CD4-positive, alpha-beta T cell treated with Interferon gamma for 1 hour (primary cell): Measurements from ENCODE around the gene ASB11.
A peak's percentile ranks its signal among the peaks of the same experiment; 100 is the strongest.
"Not testable (repeated sequence)": the region's sequence is repeated elsewhere in the genome, so short reads cannot be mapped to it uniquely, and the experiment has no call there.

Experiments
- DNase-seq: peaks from one replicate; pipeline ENCODE4 v3.0.0-alpha.2; 2020

Gene ASB11

GRCh38 chrX:15301924-15302323 is 13.5 kb downstream of the ASB11 start:
- DNase-seq, result peak; percentile 66

GRCh38 chrX:15299941-15300851 is 15.2 kb downstream of the ASB11 start:
- no peak for DNase-seq

GRCh38 chrX:15298780-15299179 is 16.7 kb downstream of the ASB11 start:
- DNase-seq, result no peak

DNA sequence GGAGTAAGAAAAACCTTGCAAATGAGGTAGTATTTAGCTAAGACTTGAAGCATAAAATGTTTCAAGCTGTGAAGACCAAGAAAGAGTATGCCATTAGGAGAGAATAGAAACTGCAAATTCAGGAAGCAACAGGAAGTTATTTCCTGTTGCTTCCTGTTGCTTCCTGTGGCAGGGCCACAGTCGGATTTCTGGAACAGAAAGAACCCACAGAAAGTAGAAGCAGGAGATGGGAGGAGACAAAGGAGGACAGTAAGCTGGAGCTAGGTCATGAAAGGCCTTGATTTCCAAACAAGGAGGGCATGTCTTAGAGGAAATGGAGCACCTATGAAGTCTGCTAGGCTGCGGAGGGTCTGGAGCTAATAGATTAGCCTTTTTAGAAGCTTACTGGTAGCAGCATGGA is 17.2 kb downstream of the ASB11 start:
- no peak for DNase-seq

- no peak for DNase-seq
These were observed 22.0 kb downstream of the ASB11 start for GRCh38 chrX:15293451-15293850.

DNA sequence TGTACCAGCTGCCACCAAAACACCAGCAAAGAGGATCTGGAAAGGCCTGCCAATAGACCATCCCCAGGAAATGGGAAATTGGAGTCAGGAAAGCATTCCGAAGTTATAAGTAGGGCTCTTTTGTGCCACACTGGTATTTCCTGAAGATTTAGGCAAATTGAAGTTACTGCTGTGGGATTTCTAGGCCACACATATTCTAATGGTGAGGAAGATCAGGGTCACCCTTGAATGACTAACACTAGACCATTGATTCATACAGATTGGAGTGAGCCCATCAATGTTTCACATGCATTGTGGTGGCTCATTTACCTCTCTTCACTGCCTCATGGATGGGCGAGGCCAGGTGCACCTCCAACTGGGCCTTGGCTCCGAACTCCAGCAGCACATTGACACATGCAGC is 22.6 kb downstream of the ASB11 start:
- no peak for DNase-seq

GRCh38 chrX:15277604-15278003 is 37.8 kb downstream of the ASB11 start:
- no peak for DNase-seq

DNA sequence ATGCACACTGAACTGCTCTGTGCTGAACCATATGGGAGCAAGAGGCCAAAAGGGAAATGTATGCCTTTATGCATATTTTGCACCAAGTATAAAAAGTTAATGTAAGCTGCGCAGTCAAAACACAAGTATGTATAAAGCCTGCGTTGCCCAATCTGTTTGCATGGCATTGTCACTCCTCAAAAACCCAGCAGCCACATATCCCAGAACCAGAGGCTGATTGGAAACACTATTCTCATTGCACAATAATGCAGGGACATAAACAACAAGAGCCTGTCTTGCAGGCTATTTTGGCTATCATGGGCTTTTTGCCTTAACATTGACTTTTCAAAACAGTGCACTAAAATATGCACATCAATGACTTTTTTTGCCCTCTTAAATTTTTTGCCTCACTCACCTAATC is 40.5 kb downstream of the ASB11 start:
- no peak for DNase-seq

GRCh38 chrX:15273275-15273674 is 42.2 kb downstream of the ASB11 start:
- not testable (repeated sequence) for DNase-seq

DNA sequence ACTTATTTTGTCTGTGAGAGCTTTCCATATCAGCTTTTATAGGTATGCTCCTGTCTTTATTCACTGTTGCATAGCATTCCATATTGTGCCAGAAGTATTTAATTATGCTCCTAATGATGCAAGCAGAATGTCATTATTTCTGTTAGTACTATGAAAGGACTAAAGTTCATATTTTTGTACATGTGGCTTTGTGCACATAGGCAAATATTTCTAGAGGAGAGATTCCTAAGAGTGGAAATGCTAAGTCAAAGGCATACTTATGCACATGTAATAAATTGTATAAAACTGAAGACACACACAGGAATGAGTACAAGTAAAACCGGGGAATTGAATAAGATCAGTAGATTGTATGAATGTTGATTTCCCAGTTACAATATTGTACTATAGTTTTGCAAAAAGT is 43.7 kb downstream of the ASB11 start:
- DNase-seq, result no peak

GRCh38 chrX:15269618-15270521 is 45.6 kb downstream of the ASB11 start, which contains the start of gene ASB9:
ASB9 (minus strand) TSS chrX:15270083; CDS start chrX:15269874, 209 bp downstream.
- DNase-seq, result peak; percentile 7

DNA sequence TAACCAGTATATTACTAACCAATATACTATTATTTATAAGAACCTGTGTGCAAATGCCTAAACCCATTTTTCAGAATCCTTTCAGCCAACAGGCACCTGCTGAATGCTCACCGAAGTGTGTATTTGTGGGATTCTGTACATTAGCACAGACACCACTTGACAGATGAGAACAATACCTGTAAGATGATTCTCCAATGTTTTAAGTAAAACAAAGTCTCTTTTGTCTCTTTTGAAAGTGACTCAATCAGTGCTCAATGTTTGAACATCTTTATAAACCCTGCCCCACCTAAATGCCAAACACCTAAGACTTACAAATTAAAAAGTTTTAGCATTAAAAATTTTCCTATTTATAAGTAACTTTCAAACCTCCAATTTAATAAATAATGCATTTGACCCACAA is 46.3 kb downstream of the ASB11 start:
- no peak for DNase-seq

DNA sequence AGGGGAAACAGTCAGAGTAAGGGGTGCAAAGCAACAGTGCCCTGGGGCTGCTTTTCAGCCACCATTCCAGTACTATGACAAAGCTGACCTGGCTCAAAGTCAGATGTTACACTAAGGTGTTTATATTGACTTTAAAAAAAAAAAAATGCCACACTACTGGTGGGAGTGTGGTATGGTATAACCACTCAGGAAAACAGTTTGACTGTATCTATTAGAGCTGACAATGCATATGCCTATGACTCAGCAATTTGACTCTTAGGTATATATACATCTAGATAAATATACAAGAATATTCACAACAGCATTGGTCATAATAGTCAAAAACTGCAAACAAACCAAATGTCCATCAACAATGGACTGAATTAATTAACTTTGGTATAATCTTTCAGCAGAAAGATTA is 60.6 kb downstream of the ASB11 start:
- no peak for DNase-seq

DNA sequence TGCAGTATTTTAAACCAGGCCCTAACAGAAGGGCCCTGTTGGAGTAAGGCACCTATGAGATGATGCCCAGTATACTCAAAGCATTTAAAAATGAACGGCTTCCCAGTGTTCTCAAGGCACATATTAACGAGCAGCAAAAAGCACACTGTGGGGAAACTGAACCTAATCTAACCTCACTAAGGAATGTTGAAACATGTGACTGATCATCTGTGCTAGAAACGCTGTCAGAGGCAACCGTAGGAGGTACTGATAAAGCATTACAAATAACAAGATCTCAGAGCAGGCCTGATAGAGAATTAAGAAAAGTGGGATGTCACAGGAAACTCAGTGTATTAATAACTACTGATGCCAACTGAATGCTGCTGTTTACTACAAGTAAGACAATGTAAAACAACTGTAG is 69.5 kb downstream of the ASB11 start:
- no peak for DNase-seq

GRCh38 chrX:15244421-15244820 is 71.0 kb downstream of the ASB11 start:
- DNase-seq, result no peak

GRCh38 chrX:15242899-15243555 is 72.4 kb downstream of the ASB11 start:
- no peak for DNase-seq

- DNase-seq, result no peak
These were observed 74.1 kb downstream of the ASB11 start for GRCh38 chrX:15241301-15241700.

DNA sequence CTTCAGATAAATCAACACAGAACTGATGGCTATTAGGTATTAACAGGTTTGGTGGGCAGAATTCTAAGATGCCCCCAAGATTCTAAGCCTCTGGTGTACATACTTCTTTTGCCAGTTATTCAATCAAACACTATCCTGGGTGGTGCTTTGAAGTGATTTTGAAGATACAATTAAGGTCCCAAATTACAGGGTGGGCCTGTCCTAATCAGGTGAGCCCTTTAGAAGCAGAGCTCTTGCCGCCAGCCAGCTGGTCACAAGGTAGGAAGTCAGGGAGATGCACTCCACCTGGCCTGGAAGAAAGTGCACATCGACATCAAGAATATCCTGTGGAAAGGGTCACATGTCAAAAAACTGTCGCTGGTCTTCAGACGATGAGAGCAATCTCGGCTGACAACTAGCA is 75.0 kb downstream of the ASB11 start:
- DNase-seq, result no peak

- no peak for DNase-seq
These were observed 79.3 kb downstream of the ASB11 start for GRCh38 chrX:15236146-15236545.

DNA sequence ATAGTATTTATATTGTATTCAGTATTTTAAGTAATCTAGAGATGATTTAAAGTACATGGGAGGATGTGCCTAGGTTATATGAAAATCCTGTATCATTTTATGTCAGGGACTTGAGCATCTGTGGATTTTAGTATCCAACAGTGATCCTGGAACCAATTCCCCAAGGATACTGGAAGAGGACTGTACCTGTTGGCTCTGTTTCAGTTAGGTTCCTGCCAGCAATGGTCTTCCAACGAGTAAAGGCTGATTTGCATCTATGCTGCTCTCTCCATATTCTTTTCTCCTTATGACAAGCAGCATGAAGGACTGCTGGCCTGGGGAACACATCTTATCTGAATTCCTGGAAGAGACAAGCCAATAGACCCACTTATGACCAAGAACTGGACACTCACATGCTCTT is 80.4 kb downstream of the ASB11 start:
- no peak for DNase-seq

DNA sequence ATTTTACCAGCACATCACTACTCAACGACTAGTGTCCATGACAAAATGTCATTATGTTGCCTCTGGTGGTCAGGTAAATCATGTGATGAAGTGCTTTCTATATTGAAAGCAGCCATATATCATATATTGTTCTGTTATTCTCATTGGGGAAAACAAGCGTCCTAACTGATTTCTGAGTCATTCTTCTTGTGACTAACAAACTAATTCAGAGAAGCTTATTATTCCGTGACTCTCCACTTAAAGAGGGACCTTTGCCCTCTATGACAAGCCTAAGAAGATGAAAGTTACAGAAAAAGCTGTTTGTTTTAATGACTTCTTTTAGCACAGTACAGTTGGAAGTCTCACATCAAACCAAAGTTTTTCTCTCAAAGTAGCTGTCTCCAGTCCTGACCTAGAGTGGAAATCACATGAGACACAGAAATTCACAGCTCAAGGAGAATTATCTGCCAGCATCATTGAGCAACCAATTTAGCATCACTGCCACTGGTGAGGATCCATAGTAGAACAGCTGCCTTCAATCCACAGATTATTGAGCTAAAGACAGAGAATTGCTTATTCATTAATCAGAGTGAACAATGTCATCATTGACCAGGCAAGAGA is 81.9 kb downstream of the ASB11 start:
- DNase-seq, result no peak
